Breast epithelium (tissue), 3 donors: ENCODE measurements around the gene REEP3.

Experiments used
- CTCF ChIP-seq, 3 donors: fragments of 450-650 bp; IDR thresholded peaks; one replicate each; pipeline ENCODE4 v1.5.1; 2016 to 2017; ENCODE audit warnings: antibody characterized with exemption in 3 of 3, mild to moderate bottlenecking in 3 of 3, moderate library complexity in 3 of 3
- POLR2A ChIP-seq: fragments of 450-650 bp; IDR thresholded peaks from one replicate; pipeline ENCODE4 v1.6.1; 2016; ENCODE audit warnings: antibody characterized with exemption, mild to moderate bottlenecking, moderate library complexity
- POLR2AphosphoS5 ChIP-seq, 3 donors: sonication (generic); formaldehyde crosslinking; IDR thresholded peaks; one replicate each; pipeline ENCODE4 v1.6.1; 2017; ENCODE audit warnings: antibody characterized with exemption in 3 of 3

DNA sequence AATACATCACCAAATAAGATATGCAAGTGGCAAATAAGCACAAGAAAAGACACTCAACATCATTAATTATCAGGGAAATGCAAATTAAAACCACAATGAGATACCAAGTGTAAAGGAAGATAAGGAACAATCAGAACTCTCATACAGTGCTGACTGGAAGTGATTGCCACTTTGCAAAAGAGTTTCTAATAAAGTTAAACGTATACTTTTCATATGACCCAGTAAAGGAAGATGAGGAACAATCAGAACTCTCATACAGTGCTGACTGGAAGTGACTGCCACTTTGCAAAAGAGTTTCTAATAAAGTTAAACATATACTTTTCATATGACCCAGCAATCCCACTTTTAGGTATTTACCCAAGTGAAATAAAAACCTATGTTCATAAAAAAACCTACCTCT lies 43.3 kb upstream of the REEP3 start:
- TF ChIP-seq CTCF (IDR thresholded peaks at IDR 0.05): no peak
- no peak for TF ChIP-seq POLR2A
- no peak for TF ChIP-seq POLR2AphosphoS5 (IDR thresholded peaks at IDR 0.05)
